ENCODE data around the gene CLMN.
"Not testable (repeated sequence)": the region's sequence is repeated elsewhere in the genome, so short reads cannot be mapped to it uniquely, and the experiment has no call there.

CLMN gene

GRCh38 chr14:95213774-95214173 is 105.9 kb downstream of the CLMN start:
- no peak for DNase-seq

- DNase-seq, result no peak
These were observed 107.8 kb downstream of the CLMN start for GRCh38 chr14:95211721-95212504.

- no peak for DNase-seq
These were observed 109.0 kb downstream of the CLMN start for GRCh38 chr14:95210699-95211098.

DNA sequence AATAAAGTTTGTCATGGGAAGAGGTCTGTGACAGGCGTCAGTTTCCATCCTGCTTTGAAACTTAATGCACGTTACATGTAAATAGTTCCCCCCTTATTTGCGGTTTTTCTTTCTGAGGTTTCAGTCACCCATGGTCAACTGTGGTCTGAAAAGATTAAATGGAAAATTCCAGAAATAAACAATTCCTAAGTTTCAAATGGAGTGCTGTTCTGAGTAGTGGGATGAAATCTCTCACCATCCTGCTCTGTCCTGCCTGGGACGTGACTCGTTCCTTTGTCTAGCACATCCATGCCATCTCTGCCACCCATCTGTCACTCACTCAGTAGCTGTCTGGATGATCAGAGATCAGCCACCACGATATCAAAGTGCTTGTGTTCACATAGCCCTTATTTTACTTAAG is 111.1 kb downstream of the CLMN start:
- DNase-seq, result no peak

DNA sequence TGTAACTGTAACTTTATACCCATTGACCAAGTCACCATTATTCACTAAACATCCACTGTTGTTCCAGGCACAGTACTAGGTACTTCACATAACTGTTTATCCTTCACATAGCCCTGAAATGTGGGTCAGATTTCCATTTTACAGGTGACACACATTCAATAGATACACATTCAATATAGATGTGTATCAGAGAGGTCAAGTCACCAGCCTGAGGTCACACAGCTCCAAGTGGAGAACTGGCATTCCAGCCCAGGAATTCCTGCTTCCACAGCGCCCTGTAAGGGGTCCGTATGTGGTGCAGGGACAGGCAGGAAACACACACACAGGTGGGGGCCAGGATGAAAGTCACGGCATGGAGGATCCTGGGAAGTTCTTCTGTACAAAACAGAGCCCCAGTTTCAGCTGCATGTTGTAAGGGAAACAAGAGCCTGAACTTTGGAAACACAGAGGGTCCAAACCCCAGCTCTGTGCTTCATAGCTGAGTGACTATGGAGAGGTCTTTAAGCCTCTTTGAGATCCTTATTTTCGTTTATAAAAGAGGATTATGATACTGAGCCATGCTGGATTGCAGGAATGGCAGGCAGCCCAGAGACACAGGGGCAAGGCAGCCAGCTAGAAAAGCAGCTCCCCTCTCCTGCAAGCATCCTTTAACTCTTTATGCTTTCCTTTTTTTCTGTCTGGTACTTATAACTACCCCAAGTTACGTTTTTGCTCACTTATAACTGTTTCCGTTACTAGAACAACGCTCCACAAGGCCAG is 112.1 kb downstream of the CLMN start:
- no peak for DNase-seq

DNA sequence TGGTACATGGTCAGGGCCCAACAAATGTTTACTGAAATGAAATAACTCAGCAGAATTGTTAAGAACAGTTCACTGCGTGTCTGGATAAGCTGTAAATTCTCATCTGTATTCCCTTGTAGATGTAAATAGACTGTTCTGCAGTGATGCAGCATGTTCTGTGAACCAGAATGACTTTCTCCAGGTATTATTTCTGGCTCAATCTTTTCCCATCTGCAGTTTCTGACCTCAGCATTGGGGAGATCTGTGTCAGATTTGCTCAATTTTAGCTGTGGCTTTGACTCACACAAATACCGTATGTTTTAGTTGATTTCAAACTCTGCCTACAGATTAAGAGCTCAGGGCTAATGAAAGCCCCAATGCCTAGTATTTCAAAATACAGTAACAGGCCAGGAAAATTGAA is 113.2 kb downstream of the CLMN start:
- DNase-seq, result no peak

DNA sequence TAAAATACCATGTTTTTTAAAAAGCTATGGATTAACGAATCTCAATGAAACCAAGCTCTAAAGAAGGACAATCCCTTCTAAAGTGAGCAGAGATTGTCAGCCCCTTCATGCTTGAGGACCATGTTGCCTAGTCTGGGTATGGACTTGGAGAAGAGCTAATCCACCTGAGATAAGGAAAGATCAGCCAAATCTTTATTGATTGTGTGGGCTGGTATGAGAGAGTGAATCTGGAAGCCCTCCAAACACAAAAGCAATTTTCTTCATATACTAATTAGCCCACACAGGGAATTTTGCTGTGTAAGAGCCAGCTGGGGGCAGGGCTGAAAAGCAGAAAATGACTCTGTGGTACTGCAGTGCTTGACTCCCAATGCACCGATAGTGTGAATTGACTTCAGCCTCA is 115.0 kb downstream of the CLMN start:
- DNase-seq, result no peak

DNA sequence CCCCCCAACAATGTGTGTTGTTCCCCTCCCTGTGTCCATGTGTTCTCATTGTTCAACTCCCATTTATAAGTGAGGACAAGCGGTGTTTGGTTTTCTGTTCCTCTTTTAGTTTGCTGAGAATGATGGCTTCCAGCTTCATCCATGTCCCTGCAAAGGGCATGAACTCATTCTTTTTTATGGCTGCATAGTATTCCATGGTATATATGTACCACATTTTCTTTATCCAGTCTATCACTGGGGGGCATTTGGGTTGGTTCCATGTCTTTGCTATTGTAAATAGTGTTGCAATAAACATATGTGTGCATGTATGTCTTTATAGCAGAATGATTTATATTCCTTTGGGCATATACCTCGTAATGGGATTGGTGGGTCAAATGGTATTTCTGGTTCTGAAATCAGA is 118.0 kb downstream of the CLMN start:
- not testable (repeated sequence) for DNase-seq

DNA sequence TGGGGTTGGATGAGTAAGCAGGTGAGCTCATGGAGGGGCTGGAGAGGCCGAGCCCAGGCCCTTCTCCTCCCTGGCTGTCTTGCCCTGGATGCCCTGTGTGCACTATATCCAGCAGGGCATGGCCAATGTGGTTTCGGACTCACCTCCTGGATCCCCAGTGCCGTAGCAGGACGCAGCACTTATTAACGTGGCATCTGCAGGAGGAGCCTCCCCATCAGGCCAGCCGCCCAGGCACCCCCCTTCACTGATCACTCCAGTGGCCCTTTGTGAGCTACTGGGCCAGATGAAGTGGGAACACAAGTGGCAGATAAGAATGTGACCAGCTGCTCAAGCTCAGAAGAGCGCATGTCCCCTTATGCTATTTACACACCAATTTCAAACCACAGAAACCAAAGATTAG is 119.3 kb downstream of the CLMN start:
- no peak for DNase-seq

DNA sequence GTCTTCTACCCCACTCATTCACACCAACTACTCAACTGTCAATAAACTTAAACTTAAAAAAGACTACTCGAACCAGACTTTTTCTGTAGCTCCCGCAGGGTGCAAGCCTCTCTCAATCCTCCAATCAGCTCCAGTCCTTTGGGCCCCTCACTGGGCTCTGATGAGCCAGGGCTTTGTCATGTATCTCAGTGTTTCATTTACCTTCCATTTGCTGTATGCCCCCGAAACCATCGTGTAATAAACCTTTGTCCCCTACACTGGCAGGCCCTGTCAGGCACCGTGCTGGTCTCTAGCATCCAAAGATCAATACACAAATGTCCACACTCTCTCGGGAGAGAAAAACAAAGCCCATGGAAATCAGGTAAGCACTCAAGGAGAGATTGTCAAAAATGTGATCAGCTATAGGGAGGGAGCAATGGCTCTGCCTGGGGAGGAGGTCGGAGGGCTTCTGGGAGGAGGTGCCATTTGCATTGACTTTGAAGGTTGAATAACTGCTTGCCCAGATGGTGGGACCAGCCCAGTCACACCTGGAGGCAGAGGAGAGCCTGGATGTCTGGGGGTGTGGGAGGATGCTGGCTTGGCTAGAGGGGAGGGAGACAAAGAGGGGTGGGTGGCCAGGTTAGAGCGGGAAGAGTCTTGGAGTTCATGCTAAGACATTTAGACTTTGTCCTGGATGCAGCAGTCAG is 120.3 kb downstream of the CLMN start:
- DNase-seq, result no peak

DNA sequence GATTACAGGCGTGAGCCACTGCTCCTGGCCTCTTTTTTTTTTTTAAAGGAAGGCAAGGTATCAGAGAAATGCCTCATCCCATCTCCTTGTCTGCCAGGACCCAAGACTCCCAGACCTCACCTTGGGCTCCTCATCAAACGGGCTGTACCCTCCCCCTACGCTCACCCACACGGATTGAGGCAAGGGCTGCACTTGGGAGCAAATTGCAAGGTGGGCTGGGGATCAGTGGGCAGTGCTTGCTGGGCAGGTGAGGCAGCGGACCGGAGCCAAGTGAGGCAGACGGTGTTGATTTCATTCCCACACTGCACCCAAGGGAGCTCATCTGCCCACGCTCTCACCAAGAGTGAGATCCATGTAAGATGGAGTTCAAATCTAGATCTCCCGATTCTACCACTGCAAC is 121.4 kb downstream of the CLMN start:
- DNase-seq, result no peak

GRCh38 chr14:95197551-95197950 is 122.2 kb downstream of the CLMN start:
- no peak for DNase-seq

DNA sequence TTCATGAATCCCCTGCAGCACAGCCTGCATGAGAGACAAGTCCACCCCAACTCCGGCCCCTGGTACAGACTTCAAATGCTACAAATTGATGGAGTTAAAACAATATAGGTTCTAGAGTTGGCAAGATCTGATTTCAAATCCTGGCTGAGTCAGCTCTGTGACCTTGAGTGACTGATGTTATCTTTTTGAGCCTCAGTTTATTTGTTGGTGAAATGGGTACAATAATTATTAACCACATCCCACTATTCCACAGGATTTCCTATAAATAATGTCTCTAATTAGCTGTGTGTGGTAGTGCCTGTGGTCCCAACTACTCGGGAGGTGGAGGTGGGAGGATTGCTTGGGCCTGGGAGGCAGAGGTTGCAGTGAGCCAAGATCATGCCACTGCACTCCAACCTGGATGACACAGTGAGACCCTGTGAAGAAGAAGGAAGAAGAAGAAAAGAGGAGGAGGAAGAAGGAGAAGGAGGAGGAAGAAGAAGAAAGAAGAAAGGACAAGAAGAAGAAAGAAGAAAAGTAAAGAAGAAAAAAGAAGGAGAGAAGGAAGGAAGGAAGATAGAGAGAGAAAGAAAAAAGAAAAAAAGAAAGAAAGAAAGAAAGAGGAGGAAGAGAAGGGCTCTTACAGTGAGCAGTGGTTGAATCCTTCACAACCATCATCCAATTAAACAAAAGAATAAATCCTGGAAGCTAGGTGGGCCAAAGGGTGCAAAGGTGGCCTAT is 122.7 kb downstream of the CLMN start:
- DNase-seq, result no peak

DNA sequence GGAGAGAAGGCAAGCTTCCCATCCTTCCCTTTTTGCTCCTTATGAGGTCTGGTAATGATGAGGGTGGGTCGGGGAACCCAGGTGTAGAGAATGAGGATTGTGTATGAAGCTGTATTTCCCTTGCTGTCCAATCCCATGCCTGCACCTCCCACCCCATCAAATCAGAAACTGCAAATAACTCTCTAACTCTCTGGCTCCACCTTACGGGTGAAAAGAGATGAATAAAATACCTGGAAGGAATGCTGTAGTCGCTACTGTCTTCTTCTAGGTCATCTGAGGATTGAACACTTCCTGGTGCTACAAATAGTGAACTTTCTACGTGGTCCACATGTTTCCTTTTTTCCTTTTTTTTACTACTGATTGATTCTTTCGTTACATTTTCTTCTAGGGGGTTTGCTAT is 123.4 kb downstream of the CLMN start:
- DNase-seq, result no peak

GRCh38 chr14:95195031-95195430 is 124.7 kb downstream of the CLMN start:
- no peak for DNase-seq

DNA sequence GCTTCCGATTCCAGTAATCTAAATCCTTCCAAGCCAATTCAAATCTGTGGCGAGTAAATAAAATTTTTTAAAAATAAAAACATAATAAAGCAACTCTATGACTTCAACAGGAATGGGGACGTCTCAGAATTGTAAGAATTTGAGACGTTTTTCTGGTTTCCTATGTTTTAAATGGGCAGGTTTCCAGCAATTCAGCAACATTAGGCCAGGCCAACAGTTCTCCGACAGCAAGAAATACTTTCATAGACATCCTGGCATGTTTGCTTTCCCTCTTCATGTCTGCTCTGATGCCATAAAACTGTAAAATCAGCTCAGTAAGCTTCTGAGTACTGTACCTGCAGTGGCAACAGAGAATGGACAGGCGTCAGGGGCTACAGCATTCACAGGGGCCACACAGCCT is 126.6 kb downstream of the CLMN start:
- DNase-seq, result no peak

- DNase-seq, result no peak
These were observed 127.4 kb downstream of the CLMN start for GRCh38 chr14:95192311-95192710.

- no peak for DNase-seq
These were observed 128.1 kb downstream of the CLMN start for GRCh38 chr14:95191445-95192199.

- DNase-seq, result no peak
These were observed 128.9 kb downstream of the CLMN start for GRCh38 chr14:95190857-95191256.

DNA sequence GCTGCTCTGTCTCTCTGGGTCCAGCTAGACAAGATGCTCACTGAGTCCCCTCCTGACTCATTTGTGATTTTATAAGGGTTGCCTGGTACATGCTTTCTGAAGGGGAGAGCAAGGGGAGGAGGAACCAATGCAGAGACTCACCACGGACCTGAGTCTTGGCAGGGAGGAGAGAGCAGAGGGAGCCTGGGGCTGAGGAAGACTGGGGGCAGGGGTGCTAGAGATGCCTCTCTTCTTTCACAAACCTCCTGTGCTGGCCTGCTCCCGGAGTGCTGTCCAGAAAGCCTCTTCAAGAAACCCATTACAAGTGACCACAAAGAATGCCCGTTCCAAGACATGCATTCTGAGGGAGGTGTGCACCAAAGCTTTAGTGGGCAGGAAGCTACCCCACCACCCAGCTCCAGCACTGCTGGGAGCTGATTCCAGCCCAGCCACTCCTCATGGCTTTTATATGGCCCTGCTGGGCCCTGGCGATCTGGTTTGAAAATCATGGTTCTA is 129.3 kb downstream of the CLMN start:
- no peak for DNase-seq

DNA sequence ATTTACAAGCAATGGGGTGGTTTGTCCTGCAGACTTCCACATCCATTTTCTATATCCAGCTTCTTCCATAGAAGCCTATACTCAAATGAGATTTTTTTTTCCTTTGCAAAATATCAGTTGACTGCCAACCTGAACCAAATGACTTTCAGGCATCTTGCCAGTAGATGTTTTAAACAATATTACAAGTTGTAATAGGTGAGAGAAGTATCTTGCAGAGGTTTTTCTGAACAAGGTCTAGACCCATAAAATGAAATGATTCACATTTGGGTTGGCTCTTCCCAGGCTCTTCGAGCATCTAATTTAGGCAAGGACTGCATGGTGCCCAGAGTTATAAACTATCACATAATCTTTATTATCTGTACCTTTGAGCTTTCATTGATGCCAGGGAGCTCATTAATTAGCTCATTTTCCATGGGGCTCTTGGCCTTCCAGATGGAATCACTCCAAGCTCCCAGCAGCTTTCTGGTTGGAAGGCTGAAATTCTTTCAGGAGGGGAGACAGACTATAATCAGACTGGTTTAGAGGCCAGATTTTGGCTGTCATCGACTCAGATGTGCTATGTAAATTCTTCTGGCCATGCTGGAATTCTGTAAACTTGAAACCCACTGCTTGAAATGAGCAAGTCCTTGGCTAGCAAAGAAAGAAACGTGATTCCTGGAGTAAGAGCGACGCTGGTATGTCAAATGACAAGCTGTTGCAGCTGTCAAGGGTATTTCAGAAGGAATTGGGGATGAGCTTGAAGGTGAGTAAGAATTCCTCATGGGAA is 130.2 kb downstream of the CLMN start:
- DNase-seq, result no peak

- no peak for DNase-seq
These were observed 131.3 kb downstream of the CLMN start for GRCh38 chr14:95188380-95188779.
